ENCODE measurements around the gene PCDH9.

The PCDH9 gene

GRCh38 chr13:67200605-67201004 lies 29.5 kb downstream of the PCDH9 start:
- no peaks in the 10 kb centered on the region for H3K27me3 ChIP-seq (ENCODE audit: control insufficient read depth, insufficient read depth, low read length, poor library complexity, severe bottlenecking)
- 67 to 81% methylated on average over 3 of the region's 4 CpGs for WGBS, 2 experiments
- no peaks in the 10 kb centered on the region for H3K4me1 ChIP-seq (ENCODE audit: control insufficient read depth, insufficient read depth, low read length)
- no peaks in the 10 kb centered on the region for H3K9me3 ChIP-seq (ENCODE audit: control insufficient read depth, low read length)
- no peaks in the 10 kb centered on the region for H3K36me3 ChIP-seq (ENCODE audit: control insufficient read depth, insufficient read depth, low read length)
- H3K27ac ChIP-seq (ENCODE audit: insufficient read depth, low read depth, low read length, poor library complexity, severe bottlenecking): no peak overlapping the region
- no peak overlapping the region for H3K4me3 ChIP-seq (ENCODE audit: insufficient read depth, low read depth, low read length)

DNA sequence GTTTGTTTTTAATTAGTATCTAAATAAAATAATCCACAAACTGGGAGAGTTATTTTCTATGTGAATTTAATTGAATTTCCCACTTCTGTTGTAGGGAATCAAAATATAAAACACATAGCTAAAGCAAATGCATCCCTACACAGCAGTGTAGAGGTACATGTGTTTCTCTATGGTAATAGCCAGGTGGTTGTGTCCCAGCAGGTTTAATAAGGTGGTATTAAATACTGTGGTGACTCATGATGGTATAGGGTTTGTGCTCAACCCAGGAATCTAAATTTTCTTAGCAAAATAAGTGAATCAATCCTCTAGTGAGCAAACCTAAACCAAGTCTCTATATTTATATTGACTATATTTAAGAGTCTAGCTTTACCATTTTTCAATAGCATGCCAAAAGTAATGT lies 30.0 kb downstream of the PCDH9 start:
- Histone ChIP-seq H3K36me3 (ENCODE audit: control insufficient read depth, insufficient read depth, low read length) (no peaks in the 10 kb centered on the region), H3K27ac (ENCODE audit: insufficient read depth, low read depth, low read length, poor library complexity, severe bottlenecking) (no peak overlapping the region), H3K9me3 (ENCODE audit: control insufficient read depth, low read length) (no peaks in the 10 kb centered on the region), H3K4me1 (ENCODE audit: control insufficient read depth, insufficient read depth, low read length) (no peaks in the 10 kb centered on the region), H3K27me3 (ENCODE audit: control insufficient read depth, insufficient read depth, low read length, poor library complexity, severe bottlenecking) (no peaks in the 10 kb centered on the region), H3K4me3 (ENCODE audit: insufficient read depth, low read depth, low read length) (no peak overlapping the region)

DNA sequence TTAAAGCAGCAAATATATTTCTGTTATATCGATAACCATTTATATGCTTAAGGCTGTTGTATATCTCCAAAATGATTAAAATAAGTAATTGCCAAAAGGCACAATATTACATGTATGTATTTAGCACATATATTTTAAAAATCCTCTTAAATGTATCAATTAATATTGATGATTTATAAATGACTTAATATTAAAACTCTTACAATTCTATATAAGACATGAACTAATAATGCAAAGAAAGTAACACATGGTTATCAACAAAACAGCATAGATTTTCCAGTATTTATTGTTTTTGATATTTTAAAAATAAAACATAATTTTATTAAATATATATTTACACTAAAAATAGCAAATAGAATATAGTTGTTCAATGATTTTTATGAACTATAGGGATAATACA lies 32.4 kb downstream of the PCDH9 start:
- Histone ChIP-seq H3K4me3 (ENCODE audit: insufficient read depth, low read depth, low read length) (no peak overlapping the region), H3K36me3 (ENCODE audit: control insufficient read depth, insufficient read depth, low read length) (no peaks in the 10 kb centered on the region), H3K27me3 (ENCODE audit: control insufficient read depth, insufficient read depth, low read length, poor library complexity, severe bottlenecking) (no peaks in the 10 kb centered on the region), H3K9me3 (ENCODE audit: control insufficient read depth, low read length) (no peaks in the 10 kb centered on the region), H3K27ac (ENCODE audit: insufficient read depth, low read depth, low read length, poor library complexity, severe bottlenecking) (no peak overlapping the region), H3K4me1 (ENCODE audit: control insufficient read depth, insufficient read depth, low read length) (no peaks in the 10 kb centered on the region)
- WGBS, 2 experiments: no CpG with 5 or more reads among the region's 1 CpG

- Histone ChIP-seq H3K27me3 (ENCODE audit: control insufficient read depth, insufficient read depth, low read length, poor library complexity, severe bottlenecking) (no peaks in the 10 kb centered on the region), H3K27ac (ENCODE audit: insufficient read depth, low read depth, low read length, poor library complexity, severe bottlenecking) (no peak overlapping the region), H3K4me1 (ENCODE audit: control insufficient read depth, insufficient read depth, low read length) (no peaks in the 10 kb centered on the region), H3K4me3 (ENCODE audit: insufficient read depth, low read depth, low read length) (no peak overlapping the region), H3K9me3 (ENCODE audit: control insufficient read depth, low read length) (no peaks in the 10 kb centered on the region), H3K36me3 (ENCODE audit: control insufficient read depth, insufficient read depth, low read length) (no peaks in the 10 kb centered on the region)
Measured at GRCh38 chr13:67193979-67194378, 36.2 kb downstream of the PCDH9 start.

- 94% methylated on average over 4 of the region's 4 CpGs for WGBS, 2 experiments
- no peaks in the 10 kb centered on the region for H3K27me3 ChIP-seq (ENCODE audit: control insufficient read depth, insufficient read depth, low read length, poor library complexity, severe bottlenecking)
Measured at GRCh38 chr13:67192751-67193150, 37.4 kb downstream of the PCDH9 start.

GRCh38 chr13:67186995-67187569 lies 43.1 kb downstream of the PCDH9 start:
- no peaks in the 10 kb centered on the region for H3K36me3 ChIP-seq (ENCODE audit: control insufficient read depth, insufficient read depth, low read length)
- no peak overlapping the region for H3K4me3 ChIP-seq (ENCODE audit: insufficient read depth, low read depth, low read length)
- WGBS, 2 experiments: 42 to 50% methylated on average over 5 to 6 of the region's 6 CpGs
- peaks cover 4% of the 10 kb centered on the region for H3K4me1 ChIP-seq (ENCODE audit: control insufficient read depth, insufficient read depth, low read length)
- no peaks in the 10 kb centered on the region for H3K9me3 ChIP-seq (ENCODE audit: control insufficient read depth, low read length)
- H3K27ac ChIP-seq (ENCODE audit: insufficient read depth, low read depth, low read length, poor library complexity, severe bottlenecking): no peak overlapping the region
- no peaks in the 10 kb centered on the region for H3K27me3 ChIP-seq (ENCODE audit: control insufficient read depth, insufficient read depth, low read length, poor library complexity, severe bottlenecking)

More at GRCh38 chr13:67192751-67193150, 37.4 kb downstream of the PCDH9 start:
- Histone ChIP-seq H3K27ac (ENCODE audit: insufficient read depth, low read depth, low read length, poor library complexity, severe bottlenecking) (no peak overlapping the region), H3K4me1 (ENCODE audit: control insufficient read depth, insufficient read depth, low read length) (no peaks in the 10 kb centered on the region), H3K36me3 (ENCODE audit: control insufficient read depth, insufficient read depth, low read length) (no peaks in the 10 kb centered on the region), H3K4me3 (ENCODE audit: insufficient read depth, low read depth, low read length) (no peak overlapping the region), H3K9me3 (ENCODE audit: control insufficient read depth, low read length) (no peaks in the 10 kb centered on the region)

GRCh38 chr13:67184247-67184646 lies 45.9 kb downstream of the PCDH9 start:
- Histone ChIP-seq H3K4me3 (ENCODE audit: insufficient read depth, low read depth, low read length) (no peak overlapping the region), H3K9me3 (ENCODE audit: control insufficient read depth, low read length) (no peaks in the 10 kb centered on the region), H3K36me3 (ENCODE audit: control insufficient read depth, insufficient read depth, low read length) (no peaks in the 10 kb centered on the region), H3K4me1 (ENCODE audit: control insufficient read depth, insufficient read depth, low read length) (peaks cover 4% of the 10 kb centered on the region), H3K27me3 (ENCODE audit: control insufficient read depth, insufficient read depth, low read length, poor library complexity, severe bottlenecking) (no peaks in the 10 kb centered on the region), H3K27ac (ENCODE audit: insufficient read depth, low read depth, low read length, poor library complexity, severe bottlenecking) (no peak overlapping the region)
- WGBS, 2 experiments: 89 to 93% methylated on average over 7 of the region's 7 CpGs

- no peaks in the 10 kb centered on the region for H3K9me3 ChIP-seq (ENCODE audit: control insufficient read depth, low read length)
- no peak overlapping the region for H3K4me3 ChIP-seq (ENCODE audit: insufficient read depth, low read depth, low read length)
- no peak overlapping the region for H3K27ac ChIP-seq (ENCODE audit: insufficient read depth, low read depth, low read length, poor library complexity, severe bottlenecking)
- no CpG with 5 or more reads among the region's 1 CpG for WGBS, 2 experiments
- H3K36me3 ChIP-seq (ENCODE audit: control insufficient read depth, insufficient read depth, low read length): no peaks in the 10 kb centered on the region
- peaks cover 4% of the 10 kb centered on the region for H3K4me1 ChIP-seq (ENCODE audit: control insufficient read depth, insufficient read depth, low read length)
- H3K27me3 ChIP-seq (ENCODE audit: control insufficient read depth, insufficient read depth, low read length, poor library complexity, severe bottlenecking): no peaks in the 10 kb centered on the region
Measured at GRCh38 chr13:67183151-67183550, 47.0 kb downstream of the PCDH9 start.

- no peaks in the 10 kb centered on the region for H3K36me3 ChIP-seq (ENCODE audit: control insufficient read depth, insufficient read depth, low read length)
- WGBS, 2 experiments: 94% methylated on average over 2 of the region's 2 CpGs
Measured at GRCh38 chr13:67175836-67176459, 54.2 kb downstream of the PCDH9 start.

GRCh38 chr13:67168384-67168783 lies 61.8 kb downstream of the PCDH9 start:
- Histone ChIP-seq H3K9me3 (ENCODE audit: control insufficient read depth, low read length) (no peaks in the 10 kb centered on the region), H3K36me3 (ENCODE audit: control insufficient read depth, insufficient read depth, low read length) (no peaks in the 10 kb centered on the region), H3K4me3 (ENCODE audit: insufficient read depth, low read depth, low read length) (no peak overlapping the region), H3K27ac (ENCODE audit: insufficient read depth, low read depth, low read length, poor library complexity, severe bottlenecking) (no peak overlapping the region), H3K27me3 (ENCODE audit: control insufficient read depth, insufficient read depth, low read length, poor library complexity, severe bottlenecking) (no peaks in the 10 kb centered on the region), H3K4me1 (ENCODE audit: control insufficient read depth, insufficient read depth, low read length) (no peaks in the 10 kb centered on the region)
- whole genome bisulfite sequencing, 2 experiments: 48 to 50% methylated on average over 2 of the region's 2 CpGs

More at GRCh38 chr13:67175836-67176459, 54.2 kb downstream of the PCDH9 start:
- Histone ChIP-seq H3K4me1 (ENCODE audit: control insufficient read depth, insufficient read depth, low read length) (no peaks in the 10 kb centered on the region), H3K4me3 (ENCODE audit: insufficient read depth, low read depth, low read length) (no peak overlapping the region), H3K27ac (ENCODE audit: insufficient read depth, low read depth, low read length, poor library complexity, severe bottlenecking) (no peak overlapping the region), H3K9me3 (ENCODE audit: control insufficient read depth, low read length) (no peaks in the 10 kb centered on the region), H3K27me3 (ENCODE audit: control insufficient read depth, insufficient read depth, low read length, poor library complexity, severe bottlenecking) (no peaks in the 10 kb centered on the region)

All from ectodermal cell (in vitro differentiated cells).